DOHH2 (cell line): Measurements from ENCODE around the gene GLRA1.

Source experiments
- H3F3A ChIP-seq: fragments of 200-600 bp; sonication (generic), shearing (Covaris generic); 2 replicates; pipeline ENCODE4 v1.6.0; 2016; ENCODE audit warnings: antibody characterized with exemption, mild to moderate bottlenecking; ENCODE audit not compliant: control insufficient read depth, insufficient read depth
- H3K27ac ChIP-seq: fragments of 200-600 bp; sonication (generic); 2 replicates; pipeline ENCODE4 v1.5.1; 2014; ENCODE audit warnings: low read depth, mild to moderate bottlenecking, low read length, moderate library complexity
- H3K27me3 ChIP-seq: fragments of 200-600 bp; sonication (generic); 2 replicates; pipeline ENCODE4 v1.6.1; 2014; ENCODE audit warnings: mild to moderate bottlenecking, low read length, mixed read lengths; ENCODE audit not compliant: control insufficient read depth
- H3K36me3 ChIP-seq: fragments of 200-600 bp; sonication (generic); 2 replicates; pipeline ENCODE4 v1.6.1; 2014; ENCODE audit warnings: mild to moderate bottlenecking, low read length, moderate library complexity, mixed read lengths; ENCODE audit not compliant: control insufficient read depth
- H3K4me1 ChIP-seq: fragments of 200-600 bp; sonication (generic); 2 replicates; pipeline ENCODE4 v1.6.1; 2014; ENCODE audit warnings: mild to moderate bottlenecking, low read length, mixed read lengths; ENCODE audit not compliant: control insufficient read depth
- H3K4me2 ChIP-seq: fragments of 200-600 bp; sonication (generic); 2 replicates; pipeline ENCODE4 v1.6.0; 2014; ENCODE audit warnings: mild to moderate bottlenecking, low read length, moderate library complexity
- H3K4me3 ChIP-seq: fragments of 200-600 bp; sonication (generic); 2 replicates; pipeline ENCODE4 v1.5.1; 2014; ENCODE audit warnings: mild to moderate bottlenecking, low read length, mixed read lengths
- H3K79me2 ChIP-seq: fragments of 200-600 bp; sonication (generic); 2 replicates; pipeline ENCODE4 v1.6.1; 2014; ENCODE audit warnings: mild to moderate bottlenecking, low read length, mixed read lengths; ENCODE audit not compliant: control insufficient read depth
- H3K9me2 ChIP-seq: fragments of 200-600 bp; sonication (generic); replicated peaks from 2 replicates; pipeline ENCODE4 v1.6.1; 2014; ENCODE audit warnings: mild to moderate bottlenecking, low read length, mixed read lengths; ENCODE audit not compliant: control insufficient read depth
- H3K9me3 ChIP-seq: fragments of 200-600 bp; sonication (generic); 2 replicates; pipeline ENCODE4 v1.6.1; 2014; ENCODE audit warnings: antibody characterized with exemption, low read length, mixed read lengths; ENCODE audit not compliant: control insufficient read depth, insufficient read depth
- H4K20me1 ChIP-seq: fragments of 200-600 bp; sonication (generic); 2 replicates; pipeline ENCODE4 v1.6.0; 2014; ENCODE audit warnings: low read depth, mild to moderate bottlenecking, antibody characterized with exemption, low read length, moderate library complexity; ENCODE audit not compliant: control insufficient read depth, insufficient read depth
- CTCF ChIP-seq: fragments of 200-600 bp; sonication (generic); IDR thresholded peaks from one replicate; pipeline ENCODE4 v1.5.1; 2014; ENCODE audit warnings: antibody characterized with exemption, mild to moderate bottlenecking, low read depth, low read length; ENCODE audit not compliant: poor library complexity, severe bottlenecking
- EZH2phosphoT487 ChIP-seq: fragments of 200-600 bp; sonication (generic); IDR thresholded peaks from 2 replicates; pipeline ENCODE4 v1.6.1; 2017; ENCODE audit warnings: borderline replicate concordance, mild to moderate bottlenecking, antibody characterized with exemption, low read length, moderate library complexity, mixed read lengths

Gene GLRA1

GRCh38 chr5:151900891-151901290 lies 23.8 kb downstream of the GLRA1 start:
- no peaks in the 10 kb centered on the region for H3K9me3 ChIP-seq
- no peaks in the 10 kb centered on the region for H3F3A ChIP-seq
- no peak overlapping the region for H3K27ac ChIP-seq
- TF ChIP-seq CTCF (no peak), EZH2phosphoT487 (no peak)
- no peak overlapping the region for H3K4me3 ChIP-seq
- no peaks in the 10 kb centered on the region for H4K20me1 ChIP-seq
- H3K4me1 ChIP-seq: no peaks in the 10 kb centered on the region
- H3K79me2 ChIP-seq: no peaks in the 10 kb centered on the region
- no peaks in the 10 kb centered on the region for H3K36me3 ChIP-seq
- H3K9me2 ChIP-seq: no peaks in the 10 kb centered on the region
- no peaks in the 10 kb centered on the region for H3K27me3 ChIP-seq
- no peak overlapping the region for H3K4me2 ChIP-seq

GRCh38 chr5:151899399-151899798 lies 25.3 kb downstream of the GLRA1 start:
- H3K27ac ChIP-seq: no peak overlapping the region
- TF ChIP-seq EZH2phosphoT487 (no peak), CTCF (no peak)
- H3K9me3 ChIP-seq: no peaks in the 10 kb centered on the region
- H3K4me3 ChIP-seq: no peak overlapping the region
- H3K27me3 ChIP-seq: no peaks in the 10 kb centered on the region
- H4K20me1 ChIP-seq: no peaks in the 10 kb centered on the region
- H3K4me1 ChIP-seq: no peaks in the 10 kb centered on the region
- H3K4me2 ChIP-seq: no peak overlapping the region
- H3F3A ChIP-seq: no peaks in the 10 kb centered on the region
- H3K79me2 ChIP-seq: no peaks in the 10 kb centered on the region
- H3K36me3 ChIP-seq: no peaks in the 10 kb centered on the region
- H3K9me2 ChIP-seq: no peaks in the 10 kb centered on the region

GRCh38 chr5:151897896-151898295 lies 26.8 kb downstream of the GLRA1 start:
- Histone ChIP-seq H3F3A (no peaks in the 10 kb centered on the region), H3K4me1 (no peaks in the 10 kb centered on the region), H3K9me2 (no peaks in the 10 kb centered on the region), H3K4me2 (no peak overlapping the region), H3K27me3 (no peaks in the 10 kb centered on the region), H3K27ac (no peak overlapping the region), H3K36me3 (no peaks in the 10 kb centered on the region), H3K9me3 (no peaks in the 10 kb centered on the region), H3K4me3 (no peak overlapping the region), H4K20me1 (no peaks in the 10 kb centered on the region), H3K79me2 (no peaks in the 10 kb centered on the region)
- TF ChIP-seq EZH2phosphoT487 (no peak), CTCF (no peak)

GRCh38 chr5:151897020-151897552 lies 27.6 kb downstream of the GLRA1 start:
- no peak overlapping the region for H3K27ac ChIP-seq
- H4K20me1 ChIP-seq: no peaks in the 10 kb centered on the region
- no peaks in the 10 kb centered on the region for H3K36me3 ChIP-seq
- H3K4me2 ChIP-seq: no peak overlapping the region
- no peaks in the 10 kb centered on the region for H3K9me2 ChIP-seq
- no peak overlapping the region for H3K4me3 ChIP-seq
- no peaks in the 10 kb centered on the region for H3K79me2 ChIP-seq
- H3F3A ChIP-seq: no peaks in the 10 kb centered on the region
- H3K27me3 ChIP-seq: no peaks in the 10 kb centered on the region
- no peaks in the 10 kb centered on the region for H3K9me3 ChIP-seq
- no peaks in the 10 kb centered on the region for H3K4me1 ChIP-seq
- TF ChIP-seq CTCF: no peak
- no peak for TF ChIP-seq EZH2phosphoT487
